PC-9 (cell line): Measurements from ENCODE around the gene IL1RL1. TPM values are rescaled to one million over a fixed set of nuclear protein-coding genes. Genes with fewer than 3 reads are reported as not detected.

Experiments used
- BruUV-seq: library from RNA; stranded (reverse); fragments of 400-500 nt; replicated peaks from 2 replicates; lab custom pipeline; 2021; lab: Mats Ljungman, UMichigan
- CTCF ChIA-PET: fragments of 300-600 bp; sonication (Branson Sonifier 250); formaldehyde crosslinking; loops from one replicate; lab custom pipeline; 2022; ENCODE audit warnings: antibody characterized with exemption; lab: Charles Lee
- POLR2A ChIA-PET: fragments of 300-600 bp; sonication (Branson Sonifier 250); formaldehyde crosslinking; loops from one replicate; lab custom pipeline; 2022; ENCODE audit warnings: antibody characterized with exemption; ENCODE audit not compliant: unreplicated experiment; lab: Charles Lee
- DNase-seq, 2 experiments: peaks; one replicate each; pipeline versions ENCODE4 v3.0.0 to v3.0.0-alpha.2; 2015 to 2022; ENCODE audit warnings: mixed read lengths in 1 of 2
- H2AFZ ChIP-seq: fragments of 200-600 bp; sonication (generic); 2 replicates; pipeline ENCODE4 v1.8.1; 2017; ENCODE audit warnings: antibody characterized with exemption
- H3F3A ChIP-seq: fragments of 200-600 bp; sonication (generic); 2 replicates; pipeline ENCODE4 v1.8.1; 2017; ENCODE audit warnings: antibody characterized with exemption, mild to moderate bottlenecking, low read depth; ENCODE audit not compliant: insufficient read depth
- H3K27ac ChIP-seq: fragments of 200-600 bp; sonication (generic); 2 replicates; pipeline ENCODE4 v1.6.1; 2016; ENCODE audit warnings: mixed run types
- H3K27me3 ChIP-seq: fragments of 200-600 bp; sonication (generic); 2 replicates; pipeline ENCODE4 v1.6.1; 2016; ENCODE audit warnings: low read depth, mixed run types; ENCODE audit not compliant: insufficient read depth
- H3K36me3 ChIP-seq: fragments of 200-600 bp; sonication (generic); 2 replicates; pipeline ENCODE4 v1.6.1; 2016; ENCODE audit warnings: low read depth, mixed run types
- H3K4me1 ChIP-seq: fragments of 200-600 bp; sonication (generic); replicated peaks from 2 replicates; pipeline ENCODE4 v1.6.1; 2016; ENCODE audit warnings: mixed run types; ENCODE audit not compliant: insufficient read depth
- H3K4me2 ChIP-seq: fragments of 200-600 bp; sonication (generic); 2 replicates; pipeline ENCODE4 v1.6.1; 2017; ENCODE audit warnings: mixed run types
- H3K4me3 ChIP-seq: fragments of 200-600 bp; sonication (generic); 2 replicates; pipeline ENCODE4 v1.6.1; 2016; ENCODE audit warnings: mixed run types
- H3K79me2 ChIP-seq: fragments of 200-600 bp; sonication (generic); 2 replicates; pipeline ENCODE4 v1.6.1; 2017; ENCODE audit warnings: low read depth, mixed run types
- H3K9me2 ChIP-seq: fragments of 200-600 bp; sonication (generic); 2 replicates; pipeline ENCODE4 v1.8.1; 2017; ENCODE audit warnings: mild to moderate bottlenecking; ENCODE audit not compliant: insufficient read depth
- H3K9me3 ChIP-seq: fragments of 200-600 bp; sonication (generic); 2 replicates; pipeline ENCODE4 v1.8.1; 2016; ENCODE audit warnings: low read depth; ENCODE audit not compliant: insufficient read depth
- H4K20me1 ChIP-seq: fragments of 200-600 bp; sonication (generic); 2 replicates; pipeline ENCODE4 v1.8.1; 2017; ENCODE audit not compliant: insufficient read depth
- CTCF ChIP-seq: fragments of 200-600 bp; sonication (generic); conservative IDR thresholded peaks from 2 replicates; pipeline ENCODE4 v1.6.1; 2017; ENCODE audit warnings: mixed run types, antibody characterized with exemption, mild to moderate bottlenecking, moderate library complexity
- EZH2 ChIP-seq: fragments of 200-600 bp; sonication (generic); IDR thresholded peaks from 2 replicates; pipeline ENCODE4 v1.8.0; 2017; ENCODE audit warnings: antibody characterized with exemption, low read depth
- intact Hi-C: fragments of 100-400 bp; cut with micrococcal nuclease; formaldehyde crosslinking; loops from one replicate; pipeline ENCODE4 v1.10.0; 2022; ENCODE audit not compliant: unreplicated experiment
- total RNA-seq: library from RNA; stranded (reverse); gene quantifications from 2 replicates; pipeline ENCODE4 v1.2.3, GENCODE V29; 2021

IL1RL1 gene
- total RNA-seq, 1 experiment from 2014 or later, result 1.7 TPM

- POLR2A ChIA-PET, result no interaction called here
- CTCF ChIA-PET, result no interaction called here
These were observed 34.1 kb downstream of the IL1RL1 start for GRCh38 chr2:102345329-102345920.

GRCh38 chr2:102346381-102347130, 35.2 kb downstream of the IL1RL1 start:
- Histone ChIP-seq H2AFZ (no peak overlapping the region), H3K27me3 (no peaks in the 10 kb centered on the region)
- CTCF ChIA-PET, result no interaction called here

More at GRCh38 chr2:102345329-102345920, 34.1 kb downstream of the IL1RL1 start:
- intact Hi-C loops, result no loop called here
- 0 out of 2 replicates have a peak, but pooled peaks cover 3% of the 10 kb centered on the region for H3K9me2 ChIP-seq
- H3F3A ChIP-seq, result 0 out of 2 replicates have a peak, but pooled peaks cover 4% of the 10 kb centered on the region
- peaks cover 11% of the 10 kb centered on the region; the same call in 1 of the 2 replicates for H3K36me3 ChIP-seq
- no peak overlapping the region for H3K27ac ChIP-seq
- no peaks in the 10 kb centered on the region for H3K79me2 ChIP-seq
- no peak for TF ChIP-seq EZH2
- no peak for TF ChIP-seq CTCF
- H4K20me1 ChIP-seq, result no peaks in the 10 kb centered on the region
- H3K9me3 ChIP-seq, result 0 out of 2 replicates have a peak, but pooled peaks cover 6% of the 10 kb centered on the region
- no peak overlapping the region for H3K4me2 ChIP-seq
- no peaks in the 10 kb centered on the region for H3K27me3 ChIP-seq
- no peak overlapping the region for H2AFZ ChIP-seq
- no peaks in the 10 kb centered on the region for H3K4me1 ChIP-seq
- no peak overlapping the region for H3K4me3 ChIP-seq
- DNase-seq, result no peak
- BruUV-seq, result no TSS peak

More at GRCh38 chr2:102346381-102347130, 35.2 kb downstream of the IL1RL1 start:
- Histone ChIP-seq H3K79me2 (no peaks in the 10 kb centered on the region), H3K9me2 (0 out of 2 replicates have a peak, but pooled peaks cover 3% of the 10 kb centered on the region), H3K4me1 (no peaks in the 10 kb centered on the region), H3K27ac (no peak overlapping the region), H3K36me3 (peaks cover 9% of the 10 kb centered on the region; the same call in 1 of the 2 replicates), H3K9me3 (0 out of 2 replicates have a peak, but pooled peaks cover 6% of the 10 kb centered on the region), H3F3A (peaks cover 4% of the 10 kb centered on the region; the same call in 1 of the 2 replicates), H4K20me1 (no peaks in the 10 kb centered on the region), H3K4me3 (no peak overlapping the region), H3K4me2 (no peak overlapping the region)
- POLR2A ChIA-PET, result no interaction called here
- no peak for TF ChIP-seq CTCF
- TF ChIP-seq EZH2, result no peak
- no peak for DNase-seq
- intact Hi-C loops, result no loop called here
- no TSS peak for BruUV-seq
